Measurements from ENCODE around the gene KHSRP. TPM values are rescaled to one million over a fixed set of nuclear protein-coding genes. Genes with fewer than 3 reads are reported as not detected.
A peak's percentile ranks its signal among the peaks of the same experiment; 100 is the strongest.

Gene KHSRP
- total RNA-seq (2016; rRNA removed; fragmentation: Illumina TruSeq; extraction: Trizol) (129 and 160 TPM in 2 replicates), polyA plus RNA-seq (2011; rRNA removed) (72.1 and 80.8 TPM in 2 replicates), polyA minus RNA-seq (2011; rRNA and poly(A)+ RNA removed; ENCODE audit: low replicate concordance) (81.4 and 82.6 TPM in 2 replicates), Bru-seq, nascent RNA (percentile 89 among the genes with signal in this experiment), BruChase-seq, experiment 1, labeled RNA remaining after a 6-hour chase (percentile 99 among the genes with signal in this experiment), BruChase-seq, experiment 2, labeled RNA remaining after a 2-hour chase (percentile 96 among the genes with signal in this experiment)
- 57.9 and 74.7 TPM in 2 replicates for total RNA-seq (2016; cell fraction: cytosol; rRNA removed; fragmentation: Illumina TruSeq; extraction: Trizol; ENCODE audit: low read depth)
- 123 and 124 TPM in 2 replicates for total RNA-seq (2016; cell fraction: insoluble cytoplasmic fraction; rRNA removed; fragmentation: Illumina TruSeq; extraction: Trizol)
- total RNA-seq (2016; cell fraction: membrane; rRNA removed; fragmentation: Illumina TruSeq; extraction: Trizol): 201 and 221 TPM in 2 replicates
- total RNA-seq (2016; cell fraction: nucleus; rRNA removed; fragmentation: Illumina TruSeq; extraction: Trizol): 105 and 107 TPM in 2 replicates
- polyA plus RNA-seq (2011; cell fraction: cytosol; rRNA removed): 55.4 and 77.5 TPM in 2 replicates
- polyA plus RNA-seq (2011; cell fraction: nucleus; rRNA removed): 103 and 136 TPM in 2 replicates
- polyA plus RNA-seq (2012): 156 and 166 TPM in 2 replicates
- 108 and 124 TPM in 2 replicates for polyA plus RNA-seq (2016; cell fraction: cytosol; fragmentation: Illumina TruSeq; extraction: Trizol; ENCODE audit: low read depth)
- polyA plus RNA-seq (2016; cell fraction: insoluble cytoplasmic fraction; fragmentation: Illumina TruSeq; extraction: Trizol; ENCODE audit: low read depth): 207 and 297 TPM in 2 replicates
- polyA plus RNA-seq (2016; cell fraction: membrane; fragmentation: Illumina TruSeq; extraction: Trizol; ENCODE audit: low read depth): 260 and 325 TPM in 2 replicates
- 255 and 261 TPM in 2 replicates for polyA plus RNA-seq (2016; cell fraction: nucleus; fragmentation: Illumina TruSeq; extraction: Trizol; ENCODE audit: insufficient read depth, low read depth)
- polyA minus RNA-seq (2011; cell fraction: cytosol; rRNA and poly(A)+ RNA removed): 96.5 and 100 TPM in 2 replicates
- polyA minus RNA-seq (2011; cell fraction: nucleus; rRNA and poly(A)+ RNA removed): 78.9 and 81.1 TPM in 2 replicates
- long read RNA-seq, experiment 1, partial matches to known transcripts: 2 of 17 reads
- long read RNA-seq, experiment 1, other reads (novel, unspliced or antisense): 15 of 17 reads
- long read RNA-seq, experiment 2, partial matches to known transcripts: 107 of 301 reads
- long read RNA-seq, experiment 2, other reads (novel, unspliced or antisense): 186 of 301 reads

DNA sequence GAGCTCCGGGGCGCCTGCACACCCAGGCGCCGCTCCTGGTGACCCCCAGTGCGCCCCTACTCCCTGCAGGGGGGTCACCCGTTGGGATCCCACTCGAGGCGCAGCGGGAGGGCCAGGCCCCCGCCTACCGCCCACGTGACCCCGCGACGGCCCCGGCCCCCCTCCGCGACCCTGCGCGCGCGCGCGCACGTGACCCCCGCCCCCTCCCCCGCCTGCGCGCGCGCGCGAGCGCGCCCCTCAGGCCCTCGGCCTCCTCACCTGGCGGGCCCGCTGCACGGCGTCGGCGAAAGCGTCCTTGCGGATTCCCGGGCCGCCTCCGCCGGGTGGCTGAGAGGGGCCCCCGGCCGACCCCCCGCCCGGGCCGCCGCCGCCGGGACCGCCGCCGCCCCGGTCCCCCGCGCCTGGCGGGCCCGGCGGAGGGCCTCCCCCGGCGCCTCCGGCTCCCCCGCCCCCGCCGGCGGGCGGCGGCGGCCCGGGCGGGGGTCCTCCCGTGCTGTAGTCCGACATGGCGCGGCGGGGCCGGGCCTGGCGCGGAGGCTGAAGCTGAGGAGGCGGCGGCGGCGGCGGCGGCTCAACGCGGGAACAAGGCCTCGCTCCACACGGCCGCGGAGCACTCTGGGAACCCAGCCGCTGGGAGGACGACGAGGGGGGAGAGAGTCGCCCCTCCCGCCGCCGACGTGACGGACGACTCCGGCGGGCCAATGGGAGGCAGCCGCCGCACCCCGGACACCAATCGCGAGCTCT, at the start of gene KHSRP:
Gene KHSRP, minus strand, starts transcription at position 617 of the 744 bp plus-strand sequence. Its CDS starts 110 bp downstream, at position 507.
- peaks cover 48% of the 10 kb centered on the region for H3K79me2 ChIP-seq (ENCODE audit: insufficient read depth, low read length)
- peaks cover 33% of the 10 kb centered on the region for H3K4me1 ChIP-seq (ENCODE audit: insufficient read depth, low read length)
- intact Hi-C loops (cut with micrococcal nuclease; ENCODE audit: unreplicated experiment): no loop called here
- H3K9me3 ChIP-seq (ENCODE audit: low read length): no peaks in the 10 kb centered on the region
- ChIA-PET POLR2A (interaction anchor here (0.8 to 3.0 kb wide), 13 partner anchors 10 to 150 kb away, joined by 3 to 29 read pairs (median 5); partner anchors contain the start of genes ALKBH7, CLPP, GTF2F1 and SLC25A23), CTCF (ENCODE audit: low intra/inter-chr PET ratio, low total read pairs) (no interaction called here)
- no peak for ATAC-seq
- no peaks in the 10 kb centered on the region; a peak in 1 of 5 replicates for H3K27me3 ChIP-seq (ENCODE audit: control insufficient read depth in 1 of 2, insufficient read depth in 2 of 2, low read length in 2 of 2)
- H3K9ac ChIP-seq (ENCODE audit: insufficient read depth, low read depth, low read length): peak within 1 kb of the TSS; percentile 89
- in situ Hi-C loops (cut with HindIII; ENCODE audit: extremely low pct_ligation_motif_present, low pct_unique_long_range_greater_than_20kb): no loop called here
- WGBS (ENCODE audit: low lambda C conversion rate): 0% methylated on average over 1 of the region's 114 CpGs
- no peak for FAIRE-seq
- peak within 1 kb of the TSS; percentile 30 for H2AFZ ChIP-seq (ENCODE audit: low read length)
- peak within 1 kb of the TSS; percentile 94 for H3K4me2 ChIP-seq (ENCODE audit: low read depth, low read length)
- peak within 1 kb of the TSS; percentile 84 to 92 (median 87) for H3K4me3 ChIP-seq (replicated peaks in 1 of 3; ENCODE audit: insufficient read depth in 1 of 3, low read depth in 2 of 3, low read length in 3 of 3)
- BruUV-seq (replicated peaks): no TSS peak
- H4K20me1 ChIP-seq (ENCODE audit: insufficient read depth, low read length): peaks cover 43% of the 10 kb centered on the region
- DNase-seq (ENCODE audit: low spot score): no peak
- peak within 1 kb of the TSS; percentile 68 for H3K27ac ChIP-seq (ENCODE audit: extremely low read length, insufficient read depth, low read length)
- H3K36me3 ChIP-seq (replicated peaks in 1 of 2; ENCODE audit: control insufficient read depth in 1 of 2, insufficient read depth in 2 of 2, low read length in 2 of 2): peaks cover 18 to 32% of the 10 kb centered on the region in 2 experiments
- TF ChIP-seq ZMYM4 (CRISPR knock-in tag; IDR thresholded peaks at IDR 0.05): no peak; the same call in 1 of the 2 replicates
- TF ChIP-seq ZFP36L1 (CRISPR knock-in tag; IDR thresholded peaks at IDR 0.05): no peak
- TF ChIP-seq ZBTB14 (CRISPR knock-in tag; IDR thresholded peaks at IDR 0.05): peak; percentile 65; the same call in 1 of the 2 replicates
- no peak for TF ChIP-seq ZNF749 (CRISPR knock-in tag; IDR thresholded peaks at IDR 0.05; ENCODE audit: borderline replicate concordance)
- no peak for TF ChIP-seq ZNF280D (CRISPR knock-in tag; IDR thresholded peaks at IDR 0.05)
- no peak for TF ChIP-seq EHMT2 (IDR thresholded peaks at IDR 0.05; ENCODE audit: borderline replicate concordance, low read depth, low read length)
- no peak for TF ChIP-seq AGO1 (IDR thresholded peaks at IDR 0.05; ENCODE audit: low read depth, low read length, poor library complexity, severe bottlenecking)
